Keratinocyte (primary cell): ENCODE results near the gene RTN4R. TPM values are rescaled to one million over a fixed set of nuclear protein-coding genes. Genes with fewer than 3 reads are reported as not detected.

ENCODE experiments used
- DNase-seq: peaks from one replicate; pipeline ENCODE4 v3.0.0-alpha.2; 2011; ENCODE audit warnings: low read depth, missing footprints, low spot score
- FAIRE-seq: peaks from 2 replicates; lab custom pipeline; 2011; peaks lifted over from hg19 to GRCh38; lab: Jason Lieb, UNC
- H2AFZ ChIP-seq: 2 replicates; pipeline ENCODE4 v1.6.0; 2012; ENCODE audit warnings: low read length, control low read depth, inconsistent platforms; ENCODE audit not compliant: control insufficient read depth
- H3K27ac ChIP-seq: 2 replicates; pipeline ENCODE4 v1.5.1; 2011; ENCODE audit warnings: low read length; ENCODE audit not compliant: control insufficient read depth, insufficient read depth
- H3K27me3 ChIP-seq: 3 replicates; pipeline ENCODE4 v1.6.0; 2011; ENCODE audit warnings: low read length; ENCODE audit not compliant: control insufficient read depth, insufficient read depth; ENCODE audit errors: extremely low read depth
- H3K36me3 ChIP-seq, 2 experiments: 2 replicates in 1 of 2; 3 replicates in 1 of 2; pipeline ENCODE4 v1.5.1; 2011; ENCODE audit warnings: low read length in 2 of 2, mild to moderate bottlenecking in 1 of 2; ENCODE audit not compliant: control insufficient read depth in 2 of 2, insufficient read depth in 2 of 2; ENCODE audit errors: extremely low read depth in 1 of 2
- H3K4me1 ChIP-seq: 3 replicates; pipeline ENCODE4 v1.5.1; 2011; ENCODE audit warnings: low read length; ENCODE audit not compliant: control insufficient read depth, insufficient read depth; ENCODE audit errors: extremely low read depth
- H3K4me2 ChIP-seq: 3 replicates; pipeline ENCODE4 v1.6.0; 2011; ENCODE audit warnings: low read depth, low read length; ENCODE audit not compliant: control insufficient read depth, insufficient read depth; ENCODE audit errors: extremely low read depth
- H3K4me3 ChIP-seq, 3 experiments: fragments of 200-600 bp in 1 of 3; sonication (generic) in 1 of 3; 2 replicates in 2 of 3; 3 replicates in 1 of 3; pipeline ENCODE4 v1.5.1; 2011 to 2016; ENCODE audit warnings: low read length in 3 of 3, mild to moderate bottlenecking in 3 of 3, control low read depth in 2 of 3, inconsistent platforms in 1 of 3, low read depth in 1 of 3, mixed read lengths in 1 of 3, mixed run types in 1 of 3, moderate library complexity in 1 of 3; ENCODE audit not compliant: control insufficient read depth in 2 of 3, insufficient read depth in 2 of 3; ENCODE audit errors: extremely low read depth in 1 of 3
- H3K79me2 ChIP-seq: 2 replicates; pipeline ENCODE4 v1.6.0; 2012; ENCODE audit warnings: low read length; ENCODE audit not compliant: control insufficient read depth, insufficient read depth
- H3K9ac ChIP-seq: 3 replicates; pipeline ENCODE4 v1.6.0; 2011; ENCODE audit warnings: low read length; ENCODE audit not compliant: control insufficient read depth, insufficient read depth; ENCODE audit errors: extremely low read depth
- H3K9me1 ChIP-seq: 3 replicates; pipeline ENCODE4 v1.6.0; 2011; ENCODE audit warnings: low read length; ENCODE audit not compliant: control insufficient read depth, insufficient read depth; ENCODE audit errors: extremely low read depth
- H3K9me3 ChIP-seq: 2 replicates; pipeline ENCODE4 v1.5.1; 2012; ENCODE audit warnings: low read depth, low read length; ENCODE audit not compliant: control insufficient read depth
- H4K20me1 ChIP-seq: 3 replicates; pipeline ENCODE4 v1.6.0; 2011; ENCODE audit warnings: low read length; ENCODE audit not compliant: control insufficient read depth, insufficient read depth; ENCODE audit errors: extremely low read depth
- CTCF ChIP-seq, 3 experiments: IDR thresholded peaks in 1 of 3; conservative IDR thresholded peaks in 1 of 3; optimal IDR thresholded peaks in 1 of 3; 2 replicates in 2 of 3; 3 replicates in 1 of 3; pipeline versions ENCODE3 to v1.5.1; 2011; ENCODE audit warnings: low read length in 3 of 3, mild to moderate bottlenecking in 3 of 3, moderate library complexity in 2 of 3, control low read depth in 1 of 3, inconsistent platforms in 1 of 3; ENCODE audit not compliant: insufficient read depth in 2 of 3; ENCODE audit errors: extremely low read depth in 1 of 3
- EZH2 ChIP-seq: IDR thresholded peaks from one replicate; pipeline ENCODE4 v1.6.1; 2012; ENCODE audit warnings: inconsistent platforms, mild to moderate bottlenecking, low read length, moderate library complexity
- dilution Hi-C: fragments of 300-500 bp; cut with MboI; formaldehyde crosslinking; loops from one replicate; pipeline ENCODE4 v1.7.0; 2020; ENCODE audit warnings: low sequenced_read_pairs; ENCODE audit not compliant: extremely low pct_ligation_motif_present
- polyA plus RNA-seq, 5 experiments: library from polyadenylated mRNA; depleted of rRNA in 3 of 5; stranded (reverse) in 3 of 5; stranded (forward) in 1 of 5; unstranded in 1 of 5; fragments of >200 nt; gene quantifications; 1 replicate in 1 of 5; 2 replicates in 3 of 5; 3 replicates in 1 of 5; pipeline versions ENCODE4 v1.2.1 to v1.2.3, GENCODE V29; 2011 to 2012; ENCODE audit warnings: missing spikeins in 2 of 5, low read depth in 1 of 5, low replicate concordance in 1 of 5

Gene RTN4R
- polyA plus RNA-seq, 1 donor (not counting 4 experiments of a cell fraction or from before 2014, with no cell fraction given): 2.5 TPM

GRCh38 chr22:20229916-20230775 is 38.0 kb downstream of the RTN4R start:
- dilution Hi-C loops: no loop called here
- Histone ChIP-seq H3K4me2 (no peak overlapping the region), H3K27ac (no peak overlapping the region), H3K9me1 (no peaks in the 10 kb centered on the region), H3K36me3 (no peaks in the 10 kb centered on the region), H3K9me3 (peaks cover 3% of the 10 kb centered on the region), H3K79me2 (no peaks in the 10 kb centered on the region), H3K4me3 (no peak overlapping the region), H3K9ac (no peak overlapping the region), H3K4me1 (no peaks in the 10 kb centered on the region), H2AFZ (no peak overlapping the region), H4K20me1 (no peaks in the 10 kb centered on the region), H3K27me3 (peaks cover 16% of the 10 kb centered on the region)
- FAIRE-seq (no peak), DNase-seq (no peak)
- TF ChIP-seq CTCF (optimal IDR thresholded peaks at IDR 0.05 in 1 of 3, IDR thresholded peaks at IDR 0.05 in 1 of 3, conservative IDR thresholded peaks at IDR 0.05 in 1 of 3; ENCODE audit: extremely low read depth in 1 of 3, insufficient read depth in 2 of 3, low read length in 3 of 3) (no peak), EZH2 (no peak)

DNA sequence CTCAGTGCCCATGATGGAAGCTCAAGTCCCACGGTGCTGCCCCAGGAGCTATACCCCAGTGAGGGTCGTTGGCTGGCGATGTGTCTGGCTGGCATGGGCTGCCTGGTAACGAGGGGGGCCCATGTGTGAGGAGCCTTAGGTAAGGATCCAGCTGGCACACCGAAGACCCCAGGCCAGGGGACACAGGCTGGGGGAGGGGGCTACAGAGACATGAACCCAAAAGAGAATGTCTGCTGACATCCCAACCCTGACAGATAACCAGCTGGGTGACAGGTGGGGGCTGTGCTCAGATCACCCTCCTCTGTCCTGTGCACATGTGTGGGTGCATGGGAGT is 39.2 kb downstream of the RTN4R start:
- dilution Hi-C loops: no loop called here
- DNase-seq: no peak
- Histone ChIP-seq H3K9ac (no peak overlapping the region), H2AFZ (no peak overlapping the region), H3K9me1 (no peaks in the 10 kb centered on the region), H4K20me1 (no peaks in the 10 kb centered on the region), H3K27me3 (peaks cover 13% of the 10 kb centered on the region), H3K4me2 (no peak overlapping the region), H3K36me3 (no peaks in the 10 kb centered on the region), H3K79me2 (no peaks in the 10 kb centered on the region), H3K9me3 (peaks cover 4% of the 10 kb centered on the region), H3K4me3 (no peak overlapping the region), H3K4me1 (no peaks in the 10 kb centered on the region), H3K27ac (no peak overlapping the region)
- no peak for TF ChIP-seq EZH2
- no peak for TF ChIP-seq CTCF (optimal IDR thresholded peaks at IDR 0.05 in 1 of 3, IDR thresholded peaks at IDR 0.05 in 1 of 3, conservative IDR thresholded peaks at IDR 0.05 in 1 of 3; ENCODE audit: extremely low read depth in 1 of 3, insufficient read depth in 2 of 3, low read length in 3 of 3)
- no peak for FAIRE-seq
